HCT116 (cell line): ENCODE measurements around the gene PTPN1.

Source experiments
- POLR2A ChIP-seq: IDR thresholded peaks from 2 replicates; pipeline ENCODE4 v1.7.0; 2011; ENCODE audit warnings: borderline replicate concordance; ENCODE audit not compliant: insufficient read depth, insufficient read length; ENCODE audit errors: extremely low read depth
- POLR2AphosphoS5 ChIP-seq: IDR thresholded peaks from 2 replicates; pipeline ENCODE4 v1.6.1; 2011; ENCODE audit warnings: mild to moderate bottlenecking, low read depth, low read length, moderate library complexity

GRCh38 chr20:50552979-50553378, 42.8 kb downstream of the PTPN1 start:
- TF ChIP-seq POLR2AphosphoS5 (no peak), POLR2A (no peak)
